WERI-Rb-1 (cell line): Measurements from ENCODE around the gene FAHD1.

Experiments used
- DNase-seq: peaks from one replicate; pipeline ENCODE4 v3.0.0-alpha.2; 2020
- H3K27ac ChIP-seq: fragments of 250-450 bp; sonication (Bioruptor Pico); 2 replicates; pipeline ENCODE4 v1.5.1; 2020; ENCODE audit warnings: mild to moderate bottlenecking, moderate library complexity
- H3K27me3 ChIP-seq: fragments of 250-450 bp; sonication (Bioruptor Pico); 2 replicates; pipeline ENCODE4 v1.5.1; 2021; ENCODE audit warnings: mild to moderate bottlenecking, low read depth, moderate library complexity; ENCODE audit not compliant: insufficient read depth, severe bottlenecking
- H3K36me3 ChIP-seq: fragments of 250-450 bp; sonication (Bioruptor Pico); 2 replicates; pipeline ENCODE4 v1.5.1; 2020; ENCODE audit warnings: mild to moderate bottlenecking, moderate library complexity
- H3K4me3 ChIP-seq: 2 replicates; pipeline ENCODE4 v1.5.1; 2011; ENCODE audit warnings: low read depth, mild to moderate bottlenecking, control low read depth, low read length
- H3K9me3 ChIP-seq: fragments of 250-450 bp; sonication (Bioruptor Pico); 2 replicates; pipeline ENCODE4 v1.5.1; 2021; ENCODE audit warnings: mild to moderate bottlenecking, moderate library complexity; ENCODE audit not compliant: severe bottlenecking
- TF ChIP-seq, protein P1 (sequence below): IDR thresholded peaks from 2 replicates; pipeline ENCODE4 v1.5.1; 2011; ENCODE audit warnings: low read depth, mild to moderate bottlenecking, control low read depth, inconsistent platforms, low read length

FAHD1 gene

DNA sequence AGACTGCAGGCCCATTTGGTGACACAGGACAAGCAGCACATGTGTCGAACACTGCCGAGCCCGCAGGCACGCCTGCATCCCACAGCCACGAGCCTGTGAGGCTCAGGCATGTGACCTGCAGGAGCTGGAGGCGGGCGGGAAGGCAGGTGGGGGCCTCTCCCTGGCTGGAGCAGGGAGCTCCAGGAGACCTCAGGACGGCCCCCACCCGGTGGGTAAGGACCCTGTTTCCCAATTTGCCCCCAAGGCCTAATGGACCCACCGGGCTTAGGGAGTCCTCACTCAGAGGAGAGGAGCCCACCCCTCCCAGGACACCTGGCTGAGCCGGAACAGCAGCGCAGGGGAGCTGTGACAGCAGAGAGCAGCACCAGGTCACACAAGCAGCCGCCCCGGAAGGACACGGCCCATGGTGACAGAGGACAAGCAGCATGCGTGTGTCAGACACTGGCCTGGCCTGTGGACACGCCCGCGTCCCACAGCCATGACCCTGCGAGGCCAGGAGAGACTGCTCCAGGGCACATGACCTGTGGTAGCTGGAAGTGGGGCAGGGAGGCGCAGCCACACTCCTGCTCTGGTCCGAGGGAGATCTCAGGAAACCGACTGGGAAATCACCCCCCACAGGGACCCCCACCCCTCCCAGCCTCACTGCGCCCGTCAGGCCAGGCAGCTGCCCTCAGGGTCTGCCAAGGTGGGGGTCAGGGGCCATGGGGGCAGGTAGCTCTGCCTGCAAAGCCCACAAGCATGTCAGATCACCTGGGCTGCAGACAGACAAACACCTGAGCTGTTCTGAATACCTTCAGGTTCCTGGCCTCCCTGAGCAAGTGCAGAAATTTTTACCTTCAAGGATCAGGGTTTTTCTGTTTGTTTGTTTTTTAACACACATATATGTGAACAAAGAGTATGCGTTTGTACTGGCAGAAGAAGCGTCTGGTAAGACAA is 47.0 kb upstream of the FAHD1 start:
- Histone ChIP-seq H3K27ac (0 out of 2 replicates have a peak overlapping the region, but pooled peaks have one; percentile 9), H3K27me3 (no peaks in the 10 kb centered on the region), H3K9me3 (no peaks in the 10 kb centered on the region), H3K36me3 (peaks cover 68% of the 10 kb centered on the region), H3K4me3 (no peak overlapping the region)
- DNase-seq: no peak
- TF ChIP-seq, protein P1, sequence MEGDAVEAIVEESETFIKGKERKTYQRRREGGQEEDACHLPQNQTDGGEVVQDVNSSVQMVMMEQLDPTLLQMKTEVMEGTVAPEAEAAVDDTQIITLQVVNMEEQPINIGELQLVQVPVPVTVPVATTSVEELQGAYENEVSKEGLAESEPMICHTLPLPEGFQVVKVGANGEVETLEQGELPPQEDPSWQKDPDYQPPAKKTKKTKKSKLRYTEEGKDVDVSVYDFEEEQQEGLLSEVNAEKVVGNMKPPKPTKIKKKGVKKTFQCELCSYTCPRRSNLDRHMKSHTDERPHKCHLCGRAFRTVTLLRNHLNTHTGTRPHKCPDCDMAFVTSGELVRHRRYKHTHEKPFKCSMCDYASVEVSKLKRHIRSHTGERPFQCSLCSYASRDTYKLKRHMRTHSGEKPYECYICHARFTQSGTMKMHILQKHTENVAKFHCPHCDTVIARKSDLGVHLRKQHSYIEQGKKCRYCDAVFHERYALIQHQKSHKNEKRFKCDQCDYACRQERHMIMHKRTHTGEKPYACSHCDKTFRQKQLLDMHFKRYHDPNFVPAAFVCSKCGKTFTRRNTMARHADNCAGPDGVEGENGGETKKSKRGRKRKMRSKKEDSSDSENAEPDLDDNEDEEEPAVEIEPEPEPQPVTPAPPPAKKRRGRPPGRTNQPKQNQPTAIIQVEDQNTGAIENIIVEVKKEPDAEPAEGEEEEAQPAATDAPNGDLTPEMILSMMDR: no peak

DNA sequence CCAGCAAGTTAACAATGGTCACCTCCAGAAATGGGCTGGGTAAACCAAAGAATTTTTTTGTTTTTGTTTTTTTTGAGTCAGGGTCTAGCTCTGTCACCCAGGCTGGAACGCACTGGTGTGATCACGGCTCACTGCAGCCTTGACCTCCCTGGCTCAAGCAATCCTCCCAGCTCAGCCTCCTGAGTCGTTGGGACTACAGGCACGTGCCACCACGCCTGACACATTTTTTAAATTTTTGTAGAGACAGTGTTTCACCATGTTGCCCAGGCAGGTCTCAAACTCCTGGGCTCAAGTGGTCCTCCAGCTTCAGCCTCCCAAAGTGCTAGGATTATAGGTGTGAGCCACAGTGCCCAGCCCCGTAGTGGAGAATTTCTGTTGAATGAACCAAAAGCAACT is 46.3 kb upstream of the FAHD1 start:
- DNase-seq: no peak
- peaks cover 66% of the 10 kb centered on the region for H3K36me3 ChIP-seq
- TF ChIP-seq, protein P1: no peak

DNA sequence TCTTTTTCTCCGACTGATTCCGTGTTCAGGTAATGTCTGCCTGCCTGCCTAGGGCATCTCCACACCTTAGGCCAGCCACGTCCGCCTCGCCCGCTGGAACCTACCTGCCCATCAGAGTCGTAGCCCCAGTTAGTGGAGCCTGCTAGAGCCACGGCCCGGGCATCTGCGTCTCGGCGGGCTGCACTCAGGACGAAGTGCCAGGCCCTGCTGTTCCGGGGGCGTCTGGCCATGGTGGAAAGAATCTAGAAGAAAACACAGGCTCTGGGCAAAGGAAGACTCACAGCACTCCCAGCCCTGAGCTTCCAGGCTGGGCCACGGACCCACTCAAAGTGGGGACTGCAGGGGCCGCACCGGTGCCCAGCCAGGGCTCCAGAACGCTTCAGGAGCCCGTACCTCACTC is 45.8 kb upstream of the FAHD1 start:
- no peaks in the 10 kb centered on the region for H3K27me3 ChIP-seq
- DNase-seq: peak; percentile 6
- H3K36me3 ChIP-seq: peaks cover 65% of the 10 kb centered on the region
- peak overlapping the region; percentile 74 for H3K4me3 ChIP-seq
- TF ChIP-seq, protein P1: no peak
- no peaks in the 10 kb centered on the region for H3K9me3 ChIP-seq
- no peak overlapping the region; the same call in 1 of the 2 replicates for H3K27ac ChIP-seq

More for the DNA sequence above, 46.3 kb upstream of the FAHD1 start:
- no peak overlapping the region for H3K27ac ChIP-seq
- no peaks in the 10 kb centered on the region for H3K27me3 ChIP-seq
- H3K9me3 ChIP-seq: no peaks in the 10 kb centered on the region
- H3K4me3 ChIP-seq: no peak overlapping the region

DNA sequence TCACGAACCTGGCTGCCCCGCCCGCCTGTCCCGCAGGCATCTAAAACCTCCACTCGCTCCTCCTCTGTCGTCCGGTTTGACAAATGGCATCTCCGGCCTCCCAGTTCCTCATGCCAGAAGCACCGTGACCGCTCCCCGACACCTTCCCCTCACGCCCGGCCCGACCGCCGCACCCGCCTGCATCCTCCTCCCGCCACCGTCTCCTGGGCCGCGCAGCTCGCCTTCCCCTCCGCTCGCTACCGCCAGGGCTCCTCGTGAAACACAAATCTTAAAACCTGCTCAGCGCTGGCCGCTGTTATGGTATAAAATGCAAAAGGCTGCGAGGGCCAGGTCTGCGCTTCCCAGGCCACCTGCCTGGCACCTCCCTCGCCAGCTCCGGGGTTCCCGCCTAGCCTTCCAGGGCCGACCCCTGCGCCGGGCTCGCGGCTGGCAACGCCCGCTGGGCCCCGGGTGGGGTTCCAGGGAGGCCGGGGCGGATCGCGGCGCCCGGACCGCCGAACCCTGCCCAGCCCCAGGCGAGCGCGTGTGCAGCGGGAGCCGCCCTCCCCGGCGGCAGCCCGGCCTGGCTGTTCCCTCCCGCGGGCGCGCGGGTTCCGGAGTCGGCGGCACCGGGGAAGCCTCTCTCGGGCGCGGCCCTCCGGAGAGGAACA is 45.1 kb upstream of the FAHD1 start:
- TF ChIP-seq, protein P1: no peak
- Histone ChIP-seq H3K36me3 (peaks cover 64% of the 10 kb centered on the region), H3K4me3 (peak overlapping the region; percentile 74), H3K27ac (peak overlapping the region; percentile 75), H3K27me3 (no peaks in the 10 kb centered on the region), H3K9me3 (no peaks in the 10 kb centered on the region)
- no peak for DNase-seq

DNA sequence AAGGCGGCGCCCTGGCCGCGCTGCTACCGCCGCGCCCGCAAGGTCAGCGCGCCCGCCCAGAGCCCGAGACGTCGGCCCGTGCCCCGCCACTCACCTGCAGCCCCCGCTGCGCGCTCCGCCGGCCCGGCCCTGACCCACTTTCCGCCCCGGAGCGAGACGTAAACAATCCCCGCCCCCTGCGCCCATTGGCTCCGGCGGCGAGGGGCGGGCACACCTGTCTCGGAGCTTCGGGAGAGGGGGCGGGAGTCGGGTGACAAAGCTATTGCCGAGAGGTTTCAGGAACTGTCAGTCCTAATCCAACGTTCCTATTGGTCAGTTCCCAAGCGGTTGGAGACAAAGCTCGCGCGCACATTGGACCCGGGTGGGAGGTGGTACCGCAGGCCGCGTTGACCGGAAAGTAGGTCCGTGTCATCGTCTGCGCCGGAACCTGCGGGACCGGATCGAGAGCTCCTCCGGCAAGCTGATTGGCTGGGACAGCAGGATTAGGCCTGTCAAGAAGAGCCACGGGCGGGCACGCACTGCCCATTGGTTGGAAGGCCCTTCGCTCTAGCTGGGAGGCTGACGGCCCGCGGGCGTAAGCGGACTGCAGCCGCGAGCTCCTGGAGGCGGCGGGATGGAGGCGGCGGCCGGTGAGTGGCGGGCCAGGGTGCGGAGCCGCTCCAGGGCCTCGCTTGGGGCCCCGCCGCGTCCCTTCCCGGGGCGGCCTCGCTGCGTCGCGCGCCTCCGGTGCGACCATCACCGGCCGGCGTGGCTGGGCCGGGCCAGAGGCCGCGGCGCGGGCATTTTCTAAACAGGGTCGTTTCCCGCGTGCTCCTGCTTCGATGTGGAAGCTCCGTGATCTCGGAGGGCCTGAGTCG is 44.4 kb upstream of the FAHD1 start, which contains the start of the genes NUBP2 and SPSB3:
Gene NUBP2 (plus strand): TSS at position 553 of the 857 bp plus-strand sequence. CDS start 61 bp downstream, at position 614.
Gene SPSB3 (minus strand): TSS at position 164 of the 857 bp plus-strand sequence. CDS start 1,088 bp downstream, outside the sequence.
- DNase-seq: peak; percentile 100
- Histone ChIP-seq H3K4me3 (peak within 1 kb of the TSS; percentile 74), H3K27ac (peak within 1 kb of the TSS; percentile 81), H3K9me3 (no peaks in the 10 kb centered on the region), H3K36me3 (peaks cover 64% of the 10 kb centered on the region), H3K27me3 (no peaks in the 10 kb centered on the region)
- TF ChIP-seq, protein P1: no peak
